ENCODE data around the gene DUSP5.
A peak's percentile ranks its signal among the peaks of the same experiment; 100 is the strongest.

DUSP5 gene

GRCh38 chr10:110497438-110498086 lies at the start of gene DUSP5:
DUSP5 (plus strand) TSS chr10:110497907; CDS start chr10:110498122, 215 bp downstream.
- no peaks in the 10 kb centered on the region for H3K27me3 ChIP-seq (ENCODE audit: insufficient read depth, low read depth, severe bottlenecking)
- peak within 1 kb of the TSS; percentile 97 for H3K27ac ChIP-seq
- peak within 1 kb of the TSS; percentile 95 for H3K4me3 ChIP-seq (ENCODE audit: low read depth, low read length)
- peak; percentile 93 for DNase-seq
- no peaks in the 10 kb centered on the region for H3K9me3 ChIP-seq (ENCODE audit: severe bottlenecking)
- TF ChIP-seq CTCF (IDR thresholded peaks at IDR 0.05; ENCODE audit: low read depth, low read length): no peak
- peaks cover 2% of the 10 kb centered on the region for H3K36me3 ChIP-seq

- H3K4me3 ChIP-seq (ENCODE audit: low read depth, low read length): no peak overlapping the region
- H3K27me3 ChIP-seq (ENCODE audit: insufficient read depth, low read depth, severe bottlenecking): no peaks in the 10 kb centered on the region
- H3K27ac ChIP-seq: no peak overlapping the region
- no peak for DNase-seq
- no peaks in the 10 kb centered on the region for H3K36me3 ChIP-seq
- TF ChIP-seq CTCF (IDR thresholded peaks at IDR 0.05; ENCODE audit: low read depth, low read length): no peak
- H3K9me3 ChIP-seq (ENCODE audit: severe bottlenecking): no peaks in the 10 kb centered on the region
Measured at GRCh38 chr10:110448682-110449418, 48.9 kb upstream of the DUSP5 start.

GRCh38 chr10:110455446-110455845 lies 42.3 kb upstream of the DUSP5 start:
- no peaks in the 10 kb centered on the region for H3K27me3 ChIP-seq (ENCODE audit: insufficient read depth, low read depth, severe bottlenecking)
- DNase-seq: no peak
- no peaks in the 10 kb centered on the region for H3K9me3 ChIP-seq (ENCODE audit: severe bottlenecking)
- no peak for TF ChIP-seq CTCF (IDR thresholded peaks at IDR 0.05; ENCODE audit: low read depth, low read length)
- H3K4me3 ChIP-seq (ENCODE audit: low read depth, low read length): no peak overlapping the region
- no peak overlapping the region for H3K27ac ChIP-seq
- H3K36me3 ChIP-seq: no peaks in the 10 kb centered on the region

- Histone ChIP-seq H3K4me3 (ENCODE audit: low read depth, low read length) (no peak overlapping the region), H3K27me3 (ENCODE audit: insufficient read depth, low read depth, severe bottlenecking) (no peaks in the 10 kb centered on the region), H3K36me3 (no peaks in the 10 kb centered on the region), H3K27ac (no peak overlapping the region), H3K9me3 (ENCODE audit: severe bottlenecking) (no peaks in the 10 kb centered on the region)
- no peak for DNase-seq
- no peak for TF ChIP-seq CTCF (IDR thresholded peaks at IDR 0.05; ENCODE audit: low read depth, low read length)
Measured at GRCh38 chr10:110456046-110456445, 41.7 kb upstream of the DUSP5 start.

GRCh38 chr10:110456523-110457091 lies 41.1 kb upstream of the DUSP5 start:
- Histone ChIP-seq H3K27ac (no peak overlapping the region), H3K4me3 (ENCODE audit: low read depth, low read length) (no peak overlapping the region), H3K27me3 (ENCODE audit: insufficient read depth, low read depth, severe bottlenecking) (no peaks in the 10 kb centered on the region), H3K36me3 (no peaks in the 10 kb centered on the region), H3K9me3 (ENCODE audit: severe bottlenecking) (no peaks in the 10 kb centered on the region)
- TF ChIP-seq CTCF (IDR thresholded peaks at IDR 0.05; ENCODE audit: low read depth, low read length): no peak
- no peak for DNase-seq
